Measurements from ENCODE around the gene PTH2R.
"Not testable (repeated sequence)": the region's sequence is repeated elsewhere in the genome, so short reads cannot be mapped to it uniquely, and the experiment has no call there.

Gene PTH2R

DNA sequence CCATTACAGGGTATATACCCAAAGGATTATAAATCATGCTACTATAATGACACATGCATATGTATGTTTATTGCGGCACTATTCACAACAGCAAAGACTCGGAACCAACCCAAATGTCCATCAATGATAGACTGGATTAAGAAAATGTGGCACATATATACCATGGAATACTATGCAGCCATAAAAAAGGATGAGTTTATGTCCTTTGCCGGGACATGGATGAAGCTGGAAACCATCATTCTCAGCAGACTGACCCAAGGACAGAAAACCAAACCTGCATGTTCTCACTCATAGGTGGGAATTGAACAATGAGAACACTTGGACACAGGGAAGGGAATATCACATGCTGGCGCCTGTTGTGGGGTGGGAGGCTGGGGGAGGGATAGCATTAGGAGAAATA, 9.8 kb upstream of the PTH2R start:
- ATAC-seq = not testable (repeated sequence)

- ATAC-seq = no peak
Observed at GRCh38 chr2:208399201-208399600, 7.4 kb upstream of the PTH2R start.

DNA sequence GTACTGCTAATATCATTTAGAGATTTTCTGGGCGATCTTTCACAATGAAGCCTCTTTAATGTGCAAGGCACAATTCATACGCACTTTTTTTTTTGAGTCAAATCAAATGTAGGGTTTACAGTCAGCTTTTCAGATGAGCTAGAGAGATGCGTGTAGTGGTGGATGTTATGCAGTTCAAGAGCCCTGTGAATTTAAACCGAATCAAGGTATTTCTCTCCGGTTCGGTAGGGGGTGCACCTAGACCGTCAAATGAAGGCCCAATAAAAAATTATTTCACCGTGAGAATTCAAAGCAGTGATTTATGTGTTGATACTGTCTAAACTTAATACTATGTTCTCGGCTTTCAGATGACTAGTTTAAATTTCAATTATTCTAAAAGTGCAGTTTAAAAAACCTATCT, 1.1 kb downstream of the PTH2R start:
- no peak for TF ChIP-seq PPARA (CRISPR knock-in tag; IDR thresholded peaks at IDR 0.05; ENCODE audit: borderline replicate concordance)
- TF ChIP-seq TCF4 (CRISPR knock-in tag; IDR thresholded peaks at IDR 0.05; ENCODE audit: borderline replicate concordance) = no peak
- TF ChIP-seq SNAI2 (CRISPR knock-in tag; IDR thresholded peaks at IDR 0.05) = no peak
- TF ChIP-seq OSR1 (CRISPR knock-in tag; IDR thresholded peaks at IDR 0.05) = no peak
- no peak for TF ChIP-seq ZNF70 (CRISPR knock-in tag; IDR thresholded peaks at IDR 0.05)
- no peak for TF ChIP-seq GLIS3 (CRISPR knock-in tag; IDR thresholded peaks at IDR 0.05)
- TF ChIP-seq ZFP3 (CRISPR knock-in tag; IDR thresholded peaks at IDR 0.05) = no peak
- TF ChIP-seq BACH2 (CRISPR knock-in tag; IDR thresholded peaks at IDR 0.05; ENCODE audit: borderline replicate concordance) = no peak
- no peak for TF ChIP-seq TSHZ2 (CRISPR knock-in tag; IDR thresholded peaks at IDR 0.05)
- TF ChIP-seq ZFP30 (CRISPR knock-in tag; IDR thresholded peaks at IDR 0.05) = no peak
- no peak for TF ChIP-seq ISL1 (CRISPR knock-in tag; IDR thresholded peaks at IDR 0.05)
- TF ChIP-seq ESRRG (CRISPR knock-in tag; IDR thresholded peaks at IDR 0.05) = no peak
- no peak for TF ChIP-seq ZC3H10 (CRISPR knock-in tag; IDR thresholded peaks at IDR 0.05)
- TF ChIP-seq POU6F1 (CRISPR knock-in tag; IDR thresholded peaks at IDR 0.05; ENCODE audit: borderline replicate concordance, low read depth) = no peak
- no peak for TF ChIP-seq ZNF8 (CRISPR knock-in tag; IDR thresholded peaks at IDR 0.05)
- no peak for TF ChIP-seq CSDC2 (CRISPR knock-in tag; IDR thresholded peaks at IDR 0.05)
- no peak for TF ChIP-seq ZNF565 (CRISPR knock-in tag; conservative IDR thresholded peaks at IDR 0.05; ENCODE audit: low read depth)
- no peak for TF ChIP-seq ARNTL (CRISPR knock-in tag; IDR thresholded peaks at IDR 0.05; ENCODE audit: borderline replicate concordance, low read depth)
- TF ChIP-seq TOX (CRISPR knock-in tag; IDR thresholded peaks at IDR 0.05; ENCODE audit: borderline replicate concordance) = no peak
- TF ChIP-seq, protein P1, sequence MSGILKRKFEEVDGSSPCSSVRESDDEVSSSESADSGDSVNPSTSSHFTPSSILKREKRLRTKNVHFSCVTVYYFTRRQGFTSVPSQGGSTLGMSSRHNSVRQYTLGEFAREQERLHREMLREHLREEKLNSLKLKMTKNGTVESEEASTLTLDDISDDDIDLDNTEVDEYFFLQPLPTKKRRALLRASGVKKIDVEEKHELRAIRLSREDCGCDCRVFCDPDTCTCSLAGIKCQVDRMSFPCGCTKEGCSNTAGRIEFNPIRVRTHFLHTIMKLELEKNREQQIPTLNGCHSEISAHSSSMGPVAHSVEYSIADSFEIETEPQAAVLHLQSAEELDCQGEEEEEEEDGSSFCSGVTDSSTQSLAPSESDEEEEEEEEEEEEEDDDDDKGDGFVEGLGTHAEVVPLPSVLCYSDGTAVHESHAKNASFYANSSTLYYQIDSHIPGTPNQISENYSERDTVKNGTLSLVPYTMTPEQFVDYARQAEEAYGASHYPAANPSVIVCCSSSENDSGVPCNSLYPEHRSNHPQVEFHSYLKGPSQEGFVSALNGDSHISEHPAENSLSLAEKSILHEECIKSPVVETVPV (CRISPR knock-in tag; IDR thresholded peaks at IDR 0.05) = no peak
- ATAC-seq = peak; percentile 73

More at GRCh38 chr2:208399201-208399600, 7.4 kb upstream of the PTH2R start:
- TF ChIP-seq POU6F1 (CRISPR knock-in tag; IDR thresholded peaks at IDR 0.05; ENCODE audit: borderline replicate concordance, low read depth) (no peak), TSHZ2 (CRISPR knock-in tag; IDR thresholded peaks at IDR 0.05) (no peak), CSDC2 (CRISPR knock-in tag; IDR thresholded peaks at IDR 0.05) (no peak), ESRRG (CRISPR knock-in tag; IDR thresholded peaks at IDR 0.05) (no peak), ZFP3 (CRISPR knock-in tag; IDR thresholded peaks at IDR 0.05) (no peak), TCF4 (CRISPR knock-in tag; IDR thresholded peaks at IDR 0.05; ENCODE audit: borderline replicate concordance) (no peak), BACH2 (CRISPR knock-in tag; IDR thresholded peaks at IDR 0.05; ENCODE audit: borderline replicate concordance) (no peak), ZNF565 (CRISPR knock-in tag; conservative IDR thresholded peaks at IDR 0.05; ENCODE audit: low read depth) (no peak), TOX (CRISPR knock-in tag; IDR thresholded peaks at IDR 0.05; ENCODE audit: borderline replicate concordance) (no peak)
